HFF-Myc (cell line): ENCODE results near the gene TRIO.
"Not testable (repeated sequence)": the region's sequence is repeated elsewhere in the genome, so short reads cannot be mapped to it uniquely, and the experiment has no call there.

ENCODE experiments used
- DNase-seq: peaks from one replicate; pipeline ENCODE4 v3.0.0-alpha.2; 2011; ENCODE audit warnings: low read depth; ENCODE audit errors: extremely low read depth
- H3K4me3 ChIP-seq: replicated peaks from 2 replicates; pipeline ENCODE4 v1.5.1; 2011; ENCODE audit warnings: low read depth, mild to moderate bottlenecking, control low read depth, low read length
- CTCF ChIP-seq: IDR thresholded peaks from 2 replicates; pipeline ENCODE4 v1.5.1; 2012; ENCODE audit warnings: mild to moderate bottlenecking, low read depth, low read length, control low read depth; ENCODE audit errors: missing control alignments

Gene TRIO

GRCh38 chr5:14204011-14204670 is 61.0 kb downstream of the TRIO start:
- no peak for DNase-seq
- no peak for TF ChIP-seq CTCF
- no peak overlapping the region for H3K4me3 ChIP-seq

- DNase-seq, result no peak
- no peak for TF ChIP-seq CTCF
- H3K4me3 ChIP-seq, result no peak overlapping the region; the same call in 1 of the 2 replicates
These were observed 61.7 kb downstream of the TRIO start for GRCh38 chr5:14204785-14205321.

GRCh38 chr5:14206028-14206725 is 63.0 kb downstream of the TRIO start:
- no peak overlapping the region for H3K4me3 ChIP-seq
- TF ChIP-seq CTCF, result no peak
- no peak for DNase-seq

- not testable (repeated sequence) for H3K4me3 ChIP-seq, DNase-seq
These were observed 64.3 kb downstream of the TRIO start for GRCh38 chr5:14207428-14207827.

GRCh38 chr5:14208071-14209021 is 65.2 kb downstream of the TRIO start:
- TF ChIP-seq CTCF, result no peak
- H3K4me3 ChIP-seq, result no peak overlapping the region
- DNase-seq, result no peak

- TF ChIP-seq CTCF, result no peak
- H3K4me3 ChIP-seq, result no peak overlapping the region
- DNase-seq, result no peak
These were observed 66.2 kb downstream of the TRIO start for GRCh38 chr5:14209222-14209822.

GRCh38 chr5:14209836-14210235 is 66.7 kb downstream of the TRIO start:
- no peak overlapping the region for H3K4me3 ChIP-seq
- no peak for DNase-seq
- no peak for TF ChIP-seq CTCF
